KOPT-K1 (cell line): Measurements from ENCODE around the gene POLR3G.
A peak's percentile ranks its signal among the peaks of the same experiment; 100 is the strongest.

Experiments used
- H3K27ac ChIP-seq: fragments of 200-600 bp; sonication (generic); 2 replicates; pipeline ENCODE4 v1.5.1; 2016; ENCODE audit warnings: antibody characterized with exemption, mild to moderate bottlenecking, low read depth, low read length; ENCODE audit not compliant: poor library complexity, severe bottlenecking
- H3K36me3 ChIP-seq: fragments of 200-600 bp; sonication (generic); 2 replicates; pipeline ENCODE4 v1.5.1; 2017; ENCODE audit warnings: antibody characterized with exemption, mild to moderate bottlenecking, low read length, moderate library complexity; ENCODE audit not compliant: insufficient read depth
- H3K9me3 ChIP-seq: fragments of 200-600 bp; sonication (generic); 2 replicates; pipeline ENCODE4 v1.5.1; 2017; ENCODE audit warnings: antibody characterized with exemption, low read length, mild to moderate bottlenecking; ENCODE audit not compliant: insufficient read depth, poor library complexity, severe bottlenecking

The POLR3G gene

GRCh38 chr5:90529194-90529938 lies 54.7 kb downstream of the POLR3G start, which contains the start of gene LYSMD3:
Gene LYSMD3, minus strand, starts transcription at chr5:90529584. Its CDS starts 4,295 bp downstream, at chr5:90525289.
- Histone ChIP-seq H3K9me3 (no peaks in the 10 kb centered on the region), H3K36me3 (peaks cover 13% of the 10 kb centered on the region), H3K27ac (peak within 1 kb of the TSS; percentile 68)

GRCh38 chr5:90529939-90530677 lies 55.4 kb downstream of the POLR3G start:
- Histone ChIP-seq H3K9me3 (no peaks in the 10 kb centered on the region), H3K36me3 (peaks cover 5% of the 10 kb centered on the region), H3K27ac (peak overlapping the region; percentile 68)

GRCh38 chr5:90530736-90531487 lies 56.2 kb downstream of the POLR3G start:
- 0 out of 2 replicates have a peak, but pooled peaks cover 4% of the 10 kb centered on the region for H3K36me3 ChIP-seq
- H3K27ac ChIP-seq: no peak overlapping the region
- H3K9me3 ChIP-seq: no peaks in the 10 kb centered on the region

- Histone ChIP-seq H3K36me3 (no peaks in the 10 kb centered on the region), H3K27ac (no peak overlapping the region), H3K9me3 (no peaks in the 10 kb centered on the region)
These were observed 59.1 kb downstream of the POLR3G start for GRCh38 chr5:90533794-90534193.

- Histone ChIP-seq H3K27ac (no peak overlapping the region), H3K9me3 (no peaks in the 10 kb centered on the region), H3K36me3 (no peaks in the 10 kb centered on the region)
These were observed 60.3 kb downstream of the POLR3G start for GRCh38 chr5:90534922-90535321.

DNA sequence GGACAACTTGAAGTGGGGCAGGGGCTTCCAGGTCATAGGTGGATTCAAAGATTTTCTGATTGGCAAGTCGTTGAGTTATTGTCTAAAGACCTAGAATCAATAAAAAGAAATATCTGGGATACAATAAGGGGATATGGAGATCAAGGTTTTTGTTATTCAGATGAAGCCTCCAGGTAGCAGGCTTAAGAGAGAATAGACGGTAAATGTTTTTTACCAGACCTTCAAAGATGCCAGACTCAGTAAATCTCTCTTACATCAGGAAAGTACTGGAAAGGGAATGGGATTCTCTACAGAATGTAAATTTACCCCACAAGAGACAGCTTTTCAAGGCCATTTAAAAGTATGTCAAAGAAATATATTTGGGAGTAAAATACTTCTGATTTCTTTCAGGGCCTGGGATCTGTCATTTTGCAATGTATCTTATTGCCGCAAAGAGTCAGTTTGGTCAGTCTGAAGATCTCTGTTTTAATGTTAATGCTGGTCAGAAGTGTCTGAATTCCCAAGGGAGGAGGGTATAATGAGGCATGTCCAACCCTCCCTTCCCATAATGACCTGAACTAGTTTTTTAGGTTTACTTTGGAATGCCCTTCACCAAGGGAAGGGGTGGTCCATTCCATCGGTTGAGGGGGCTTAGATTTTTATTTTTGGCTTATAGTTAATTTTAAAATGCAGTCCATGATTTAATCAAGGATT lies 68.3 kb downstream of the POLR3G start:
- H3K9me3 ChIP-seq: no peaks in the 10 kb centered on the region

GRCh38 chr5:90545511-90545910 lies 70.8 kb downstream of the POLR3G start:
- Histone ChIP-seq H3K36me3 (no peaks in the 10 kb centered on the region), H3K9me3 (no peaks in the 10 kb centered on the region), H3K27ac (no peak overlapping the region)

More for the DNA sequence above, 68.3 kb downstream of the POLR3G start:
- Histone ChIP-seq H3K36me3 (no peaks in the 10 kb centered on the region), H3K27ac (no peak overlapping the region)

GRCh38 chr5:90546216-90546837 lies 71.7 kb downstream of the POLR3G start:
- Histone ChIP-seq H3K9me3 (no peaks in the 10 kb centered on the region), H3K27ac (no peak overlapping the region), H3K36me3 (no peaks in the 10 kb centered on the region)

DNA sequence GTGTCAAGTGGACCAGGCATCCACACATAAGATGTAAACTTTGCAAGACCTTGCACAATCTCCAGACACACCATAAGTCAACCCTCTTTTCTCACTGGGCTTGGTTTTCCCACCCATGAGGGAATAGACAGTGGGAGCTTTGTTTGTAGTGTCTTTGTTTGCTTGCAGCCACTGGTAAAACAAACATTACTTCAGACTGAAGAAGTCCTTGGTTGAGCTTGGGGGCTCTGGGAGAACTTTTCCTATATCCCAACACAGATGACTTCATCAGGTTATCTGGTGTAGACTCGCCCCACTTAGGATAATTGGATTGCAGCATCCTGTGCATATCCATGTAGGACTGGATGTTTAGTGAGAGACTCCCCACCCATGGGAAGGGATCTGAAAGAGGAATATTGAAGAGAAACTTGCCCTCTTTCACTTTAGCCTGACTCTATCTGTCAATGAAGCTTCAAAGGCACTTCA lies 72.4 kb downstream of the POLR3G start:
- H3K36me3 ChIP-seq: no peaks in the 10 kb centered on the region
- no peaks in the 10 kb centered on the region for H3K9me3 ChIP-seq
- H3K27ac ChIP-seq: no peak overlapping the region

GRCh38 chr5:90548069-90548593 lies 73.5 kb downstream of the POLR3G start:
- no peaks in the 10 kb centered on the region for H3K36me3 ChIP-seq

DNA sequence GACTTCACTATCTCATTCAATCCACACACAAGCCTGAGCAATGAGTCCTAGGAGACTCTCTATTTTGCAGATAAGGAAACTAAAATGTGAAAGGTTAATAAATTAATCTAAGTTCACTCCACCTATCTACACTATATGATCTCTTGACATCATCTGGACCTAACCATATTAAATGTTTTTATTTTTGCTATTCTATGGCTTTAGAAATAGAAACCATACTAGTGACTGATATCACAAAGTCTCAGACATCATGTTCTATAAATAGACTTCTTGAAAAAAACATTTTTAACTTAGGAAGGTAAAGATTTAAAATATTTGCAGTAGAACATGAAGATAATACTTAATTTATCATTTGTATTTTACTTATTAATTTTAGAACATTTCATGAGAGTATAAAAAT lies 74.6 kb downstream of the POLR3G start:
- no peaks in the 10 kb centered on the region for H3K36me3 ChIP-seq
- no peaks in the 10 kb centered on the region for H3K9me3 ChIP-seq
- no peak overlapping the region for H3K27ac ChIP-seq

More at GRCh38 chr5:90548069-90548593, 73.5 kb downstream of the POLR3G start:
- no peak overlapping the region for H3K27ac ChIP-seq
- H3K9me3 ChIP-seq: no peaks in the 10 kb centered on the region

DNA sequence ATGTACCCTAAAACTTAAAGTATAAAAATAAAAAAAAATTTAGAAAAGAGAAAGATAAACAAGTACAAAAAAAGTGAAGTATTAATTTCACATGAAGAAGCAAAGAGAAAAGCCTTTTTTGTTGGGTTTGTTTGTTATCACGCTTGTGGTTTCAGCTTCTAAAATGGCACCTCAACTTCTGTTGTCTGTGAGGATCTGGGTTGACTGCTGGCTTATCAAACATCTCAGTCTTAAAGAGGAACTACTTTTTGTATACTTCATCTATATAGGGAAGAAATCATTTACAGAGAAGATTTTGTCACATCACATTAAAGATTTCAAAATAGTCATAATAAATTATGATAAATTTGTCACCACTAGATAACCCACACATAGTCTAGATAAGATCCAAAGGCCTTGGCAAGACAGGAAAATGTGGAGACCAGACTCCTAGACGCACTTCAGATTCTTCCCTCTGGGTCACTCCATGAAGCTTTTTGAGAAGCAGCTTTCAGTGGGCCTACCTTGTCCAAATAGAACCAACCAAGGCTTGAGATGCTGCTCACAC lies 75.1 kb downstream of the POLR3G start:
- no peaks in the 10 kb centered on the region for H3K9me3 ChIP-seq
- no peaks in the 10 kb centered on the region for H3K36me3 ChIP-seq
- no peak overlapping the region for H3K27ac ChIP-seq

DNA sequence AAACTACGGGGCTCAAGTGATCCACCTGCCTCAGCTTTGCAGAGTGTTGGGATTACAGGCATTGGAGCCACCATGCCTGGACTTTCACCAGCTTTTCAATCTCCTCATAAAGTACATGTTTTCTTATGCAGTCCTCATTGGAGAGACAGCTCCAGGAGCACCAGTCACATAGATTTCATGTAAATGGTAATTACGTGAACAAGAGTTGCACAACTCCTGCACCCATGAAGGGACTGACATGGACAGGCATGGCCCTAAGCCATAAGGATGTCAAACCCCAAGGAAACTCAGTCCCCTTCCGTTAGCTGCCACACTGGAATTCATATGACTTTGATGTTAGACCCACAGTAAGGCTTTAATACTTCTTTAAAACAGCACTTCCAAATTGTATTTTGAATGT lies 76.3 kb downstream of the POLR3G start:
- H3K9me3 ChIP-seq: no peaks in the 10 kb centered on the region
- no peak overlapping the region for H3K27ac ChIP-seq
- no peaks in the 10 kb centered on the region for H3K36me3 ChIP-seq

- Histone ChIP-seq H3K27ac (no peak overlapping the region), H3K9me3 (no peaks in the 10 kb centered on the region), H3K36me3 (no peaks in the 10 kb centered on the region)
These were observed 76.7 kb downstream of the POLR3G start for GRCh38 chr5:90551376-90551775.
